ENCODE data around the gene SNX4. TPM values are rescaled to one million over a fixed set of nuclear protein-coding genes. Genes with fewer than 3 reads are reported as not detected.

The SNX4 gene
- polyA plus RNA-seq, 4 donors = 65.5 to 81.0 (median 71.2) TPM

GRCh38 chr3:125470671-125471070 lies 49.3 kb downstream of the SNX4 start:
- DNase-seq (ENCODE audit: low read depth in 4 of 4, low spot score in 3 of 4) = no peak

GRCh38 chr3:125462722-125463299 lies 57.2 kb downstream of the SNX4 start:
- DNase-seq (ENCODE audit: low read depth in 4 of 4, low spot score in 3 of 4) = no peak

- no peak for DNase-seq (ENCODE audit: low read depth in 4 of 4, low spot score in 3 of 4)
Measured at GRCh38 chr3:125461896-125462295, 58.1 kb downstream of the SNX4 start.

GRCh38 chr3:125460233-125460632 lies 59.8 kb downstream of the SNX4 start:
- DNase-seq (ENCODE audit: low read depth in 4 of 4, low spot score in 3 of 4) = no peak

- DNase-seq (ENCODE audit: low read depth in 4 of 4, low spot score in 3 of 4) = no peak
Measured at GRCh38 chr3:125443923-125444322, 76.1 kb downstream of the SNX4 start.

- no peak for DNase-seq (ENCODE audit: low read depth in 4 of 4, low spot score in 3 of 4)
Measured at GRCh38 chr3:125442506-125442905, 77.5 kb downstream of the SNX4 start.

GRCh38 chr3:125440970-125441369 lies 79.0 kb downstream of the SNX4 start:
- no peak for DNase-seq (ENCODE audit: low read depth in 4 of 4, low spot score in 3 of 4)

GRCh38 chr3:125440559-125440955 lies 79.4 kb downstream of the SNX4 start:
- DNase-seq (ENCODE audit: low read depth in 4 of 4, low spot score in 3 of 4) = no peak

GRCh38 chr3:125437631-125438435 lies 82.2 kb downstream of the SNX4 start:
- peak; percentile 24 to 39 (median 30) for DNase-seq (ENCODE audit: low read depth in 4 of 4, low spot score in 3 of 4)

- DNase-seq (ENCODE audit: low read depth in 4 of 4, low spot score in 3 of 4) = no peak
Measured at GRCh38 chr3:125436921-125437320, 83.1 kb downstream of the SNX4 start.

- no peak for DNase-seq (ENCODE audit: low read depth in 4 of 4, low spot score in 3 of 4)
Measured at GRCh38 chr3:125435231-125435630, 84.8 kb downstream of the SNX4 start.

- DNase-seq (ENCODE audit: low read depth in 4 of 4, low spot score in 3 of 4) = no peak
Measured at GRCh38 chr3:125434582-125435011, 85.4 kb downstream of the SNX4 start.

GRCh38 chr3:125433611-125434041 lies 86.4 kb downstream of the SNX4 start:
- no peak for DNase-seq (ENCODE audit: low read depth in 4 of 4, low spot score in 3 of 4)

GRCh38 chr3:125433091-125433534 lies 86.9 kb downstream of the SNX4 start:
- DNase-seq (ENCODE audit: low read depth in 4 of 4, low spot score in 3 of 4) = no peak

GRCh38 chr3:125431912-125432790 lies 87.9 kb downstream of the SNX4 start:
- no peak for DNase-seq (ENCODE audit: low read depth in 4 of 4, low spot score in 3 of 4)

- no peak for DNase-seq (ENCODE audit: low read depth in 4 of 4, low spot score in 3 of 4)
Measured at GRCh38 chr3:125431391-125431790, 88.6 kb downstream of the SNX4 start.

GRCh38 chr3:125428216-125428830 lies 91.7 kb downstream of the SNX4 start:
- DNase-seq (ENCODE audit: low read depth in 4 of 4, low spot score in 3 of 4) = no peak

- DNase-seq (ENCODE audit: low read depth in 4 of 4, low spot score in 3 of 4) = no peak
Measured at GRCh38 chr3:125418306-125418705, 101.7 kb downstream of the SNX4 start.

GRCh38 chr3:125416235-125416634 lies 103.8 kb downstream of the SNX4 start:
- no peak for DNase-seq (ENCODE audit: low read depth in 4 of 4, low spot score in 3 of 4)

GRCh38 chr3:125414669-125415068 lies 105.3 kb downstream of the SNX4 start:
- no peak for DNase-seq (ENCODE audit: low read depth in 4 of 4, low spot score in 3 of 4)

GRCh38 chr3:125410922-125411321 lies 109.1 kb downstream of the SNX4 start:
- DNase-seq (ENCODE audit: low read depth in 4 of 4, low spot score in 3 of 4) = no peak
